ENCODE measurements around the gene PODXL2. TPM values are rescaled to one million over a fixed set of nuclear protein-coding genes. Genes with fewer than 3 reads are reported as not detected.

PODXL2 gene
- total and polyA plus RNA-seq, 2 of the 8 experiments (the other 6 are each of a cell fraction or from before 2014, with no cell fraction given): 27.6 to 31.6 TPM

GRCh38 chr3:127693336-127693843 is 64.4 kb downstream of the PODXL2 start:
- H2BK5ac ChIP-seq (ENCODE audit: low read depth, low read length): no peak overlapping the region; the same call in 1 of the 2 replicates
- no peaks in the 10 kb centered on the region for H3K23me2 ChIP-seq (ENCODE audit: low read depth, low read length)
- H3K4me3 ChIP-seq (ENCODE audit: extremely low read depth in 1 of 4, insufficient read depth in 2 of 4, low read depth in 3 of 4, low read length in 4 of 4): no peak overlapping the region
- H3K36me3 ChIP-seq (ENCODE audit: control insufficient read depth in 2 of 4, insufficient read depth in 4 of 4, low read length in 3 of 4): no peaks in the 10 kb centered on the region
- H2BK20ac ChIP-seq (ENCODE audit: low read length): no peak overlapping the region
- H4K91ac ChIP-seq (replicated peaks; ENCODE audit: insufficient read length, low read length): no peak overlapping the region
- no peaks in the 10 kb centered on the region for H3K79me1 ChIP-seq (ENCODE audit: low read depth, low read length)
- DNase-seq (ENCODE audit: low read depth in 1 of 2, low spot score in 2 of 2) (no peak), FAIRE-seq (no peak)
- no peak overlapping the region for H2BK15ac ChIP-seq (ENCODE audit: low read length)
- H3K4ac ChIP-seq (replicated peaks; ENCODE audit: insufficient read length, low read depth, low read length): no peak overlapping the region
- no peak overlapping the region for H3K27ac ChIP-seq (ENCODE audit: low read depth, low read length)
- no peak overlapping the region for H3K23ac ChIP-seq (ENCODE audit: insufficient read length)
- no peak overlapping the region for H3K14ac ChIP-seq (ENCODE audit: insufficient read length)
- no peaks in the 10 kb centered on the region for H3K27me3 ChIP-seq (replicated peaks in 1 of 4; ENCODE audit: control insufficient read depth in 3 of 4, extremely low read depth in 1 of 4, insufficient read depth in 3 of 4, low read length in 3 of 4)
- no peaks in the 10 kb centered on the region for H3K79me2 ChIP-seq (ENCODE audit: control insufficient read depth in 1 of 2, insufficient read depth in 2 of 2, low read length in 2 of 2)
- H3K4me2 ChIP-seq (ENCODE audit: insufficient read depth in 1 of 2, low read depth in 2 of 2, low read length in 2 of 2): no peak overlapping the region
- no peak overlapping the region for H2AK5ac ChIP-seq (ENCODE audit: low read depth, low read length)
- H2BK12ac ChIP-seq (ENCODE audit: low read depth, low read length): peak overlapping the region; percentile 68; the same call in 1 of the 2 replicates
- H3K18ac ChIP-seq (ENCODE audit: extremely low read depth, low read length): no peak overlapping the region
- H4K20me1 ChIP-seq (replicated peaks in 1 of 2; ENCODE audit: control insufficient read depth in 1 of 2, insufficient read depth in 2 of 2, low read length in 2 of 2): no peaks in the 10 kb centered on the region
- H4K5ac ChIP-seq (ENCODE audit: insufficient read length, low read depth, low read length): no peak overlapping the region
- H3K4me1 ChIP-seq (replicated peaks in 1 of 4; ENCODE audit: control insufficient read depth in 3 of 4, insufficient read depth in 4 of 4, low read length in 3 of 4): peaks cover 0 to 19% (median 8%) of the 10 kb centered on the region in 4 experiments; a peak in 6 of 7 replicates
- no peak overlapping the region; the same call in 1 of the 2 replicates for H4K8ac ChIP-seq (ENCODE audit: extremely low read depth, insufficient read depth, low read length)
- H3K56ac ChIP-seq (replicated peaks; ENCODE audit: insufficient read length, low read depth, low read length): no peak overlapping the region
- POLR2A ChIA-PET (ENCODE audit: partially characterized antibody): interaction anchor here (0.6 kb wide), 1 partner anchor 12 kb away, joined by 3 read pairs; no protein-coding TSS in a partner anchor
- WGBS, 2 experiments (ENCODE audit: extremely low coverage in 1 of 2, insufficient coverage in 1 of 2, insufficient read length in 1 of 2, insufficient replicate concordance in 2 of 2, low coverage in 1 of 2, low lambda C conversion rate in 2 of 2, missing lambda C conversion rate in 1 of 2): 98% methylated on average over 7 of the region's 7 CpGs; no CpG with 5 or more reads in 1 of the 2 experiments
- H2AFZ ChIP-seq (ENCODE audit: low read length): no peak overlapping the region
- no peak overlapping the region for H2BK120ac ChIP-seq (replicated peaks; ENCODE audit: low read depth, low read length)
- CTCF ChIA-PET (ENCODE audit: partially characterized antibody): interaction anchor here (1.0 to 12.8 kb wide), 12 partner anchors 10 to 266 kb away, joined by 3 to 172 read pairs (median 6); no protein-coding TSS in a partner anchor
- no peak overlapping the region for H3K9ac ChIP-seq (replicated peaks in 1 of 4; ENCODE audit: extremely low read depth in 1 of 4, low read depth in 3 of 4, low read length in 3 of 4)
- H3K9me3 ChIP-seq (ENCODE audit: insufficient read depth in 2 of 2, low read depth in 1 of 2, low read length in 1 of 2): no peaks in the 10 kb centered on the region
- TF ChIP-seq SP1 (IDR thresholded peaks at IDR 0.05; ENCODE audit: low read depth, low read length) (no peak), NANOG (IDR thresholded peaks at IDR 0.05; ENCODE audit: insufficient read depth, low read depth, low read length, poor library complexity, severe bottlenecking) (no peak), ZNF274 (IDR thresholded peaks at IDR 0.05; ENCODE audit: borderline replicate concordance, extremely low read depth, low read length) (no peak), CHD2 (IDR thresholded peaks at IDR 0.05; ENCODE audit: low read length) (no peak), RNF2 (IDR thresholded peaks at IDR 0.05; ENCODE audit: borderline replicate concordance, low read depth, low read length, missing control alignments, poor library complexity, severe bottlenecking) (no peak), CEBPB (IDR thresholded peaks at IDR 0.05; ENCODE audit: low read depth, low read length) (no peak), MAFK (IDR thresholded peaks at IDR 0.05; ENCODE audit: low read depth, low read length) (no peak), BRCA1 (IDR thresholded peaks at IDR 0.05; ENCODE audit: low read depth, low read length) (no peak), FOSL1 (IDR thresholded peaks at IDR 0.05; ENCODE audit: insufficient read depth, low read depth, low read length) (no peak), TBP (IDR thresholded peaks at IDR 0.05; ENCODE audit: low read depth, low read length) (no peak)
- TF ChIP-seq, protein P1, sequence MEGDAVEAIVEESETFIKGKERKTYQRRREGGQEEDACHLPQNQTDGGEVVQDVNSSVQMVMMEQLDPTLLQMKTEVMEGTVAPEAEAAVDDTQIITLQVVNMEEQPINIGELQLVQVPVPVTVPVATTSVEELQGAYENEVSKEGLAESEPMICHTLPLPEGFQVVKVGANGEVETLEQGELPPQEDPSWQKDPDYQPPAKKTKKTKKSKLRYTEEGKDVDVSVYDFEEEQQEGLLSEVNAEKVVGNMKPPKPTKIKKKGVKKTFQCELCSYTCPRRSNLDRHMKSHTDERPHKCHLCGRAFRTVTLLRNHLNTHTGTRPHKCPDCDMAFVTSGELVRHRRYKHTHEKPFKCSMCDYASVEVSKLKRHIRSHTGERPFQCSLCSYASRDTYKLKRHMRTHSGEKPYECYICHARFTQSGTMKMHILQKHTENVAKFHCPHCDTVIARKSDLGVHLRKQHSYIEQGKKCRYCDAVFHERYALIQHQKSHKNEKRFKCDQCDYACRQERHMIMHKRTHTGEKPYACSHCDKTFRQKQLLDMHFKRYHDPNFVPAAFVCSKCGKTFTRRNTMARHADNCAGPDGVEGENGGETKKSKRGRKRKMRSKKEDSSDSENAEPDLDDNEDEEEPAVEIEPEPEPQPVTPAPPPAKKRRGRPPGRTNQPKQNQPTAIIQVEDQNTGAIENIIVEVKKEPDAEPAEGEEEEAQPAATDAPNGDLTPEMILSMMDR (IDR thresholded peaks at IDR 0.05; ENCODE audit: control extremely low read depth in 1 of 3, insufficient read depth in 1 of 3, low read depth in 1 of 3, low read length in 3 of 3): no peak

Measured in H1 (cell line).